SK-N-SH treated with all-trans-retinoic acid at 6 μM for 48 hours (cell line): ENCODE data around the gene F7.

ENCODE experiments used
- ATAC-seq: fragments of 200-7000 bp; cut with Tn5 transposase; 3 replicates; pipeline ENCODE4 v1.9.1; 2020; ENCODE audit warnings: mild to moderate bottlenecking, moderate library complexity
- ARNTL ChIP-seq: fragments of 450-650 bp; formaldehyde crosslinking; IDR thresholded peaks from 2 replicates; pipeline ENCODE4 v1.5.0; 2020; ENCODE audit warnings: low read depth, mild to moderate bottlenecking, moderate library complexity, borderline replicate concordance
- BACH2 ChIP-seq: fragments of 250-450 bp; sonication (Bioruptor Pico); IDR thresholded peaks from 2 replicates; pipeline ENCODE4 v1.9.0; 2021; ENCODE audit warnings: mild to moderate bottlenecking, borderline replicate concordance
- GLIS3 ChIP-seq: fragments of 250-450 bp; sonication (Bioruptor Pico); IDR thresholded peaks from 2 replicates; pipeline ENCODE4 v1.5.0; 2020; ENCODE audit warnings: mild to moderate bottlenecking, moderate library complexity
- ISL1 ChIP-seq: fragments of 250-450 bp; sonication (Bioruptor Pico); IDR thresholded peaks from 2 replicates; pipeline ENCODE4 v2.1.2; 2022; ENCODE audit warnings: mild to moderate bottlenecking, moderate library complexity
- OSR1 ChIP-seq: fragments of 250-450 bp; sonication (Bioruptor Pico); IDR thresholded peaks from 2 replicates; pipeline ENCODE4 v1.8.0; 2022; ENCODE audit warnings: moderate library complexity, mild to moderate bottlenecking, inconsistent platforms
- PPARA ChIP-seq: fragments of 250-450 bp; sonication (Bioruptor Pico); IDR thresholded peaks from 2 replicates; pipeline ENCODE4 v1.5.0; 2020; ENCODE audit warnings: mild to moderate bottlenecking, borderline replicate concordance
- RARB ChIP-seq: fragments of 250-450 bp; sonication (Bioruptor Pico); IDR thresholded peaks from 2 replicates; pipeline ENCODE4 v1.8.0; 2021; ENCODE audit warnings: mild to moderate bottlenecking, moderate library complexity
- TCF4 ChIP-seq: fragments of 250-450 bp; sonication (Bioruptor Pico); IDR thresholded peaks from 2 replicates; pipeline ENCODE4 v1.8.0; 2021; ENCODE audit warnings: mild to moderate bottlenecking, moderate library complexity, borderline replicate concordance
- TOX ChIP-seq: fragments of 250-450 bp; sonication (Bioruptor Pico); IDR thresholded peaks from 2 replicates; pipeline ENCODE4 v1.8.0; 2021; ENCODE audit warnings: mild to moderate bottlenecking, moderate library complexity, borderline replicate concordance
- ZC3H10 ChIP-seq: fragments of 250-450 bp; sonication (Bioruptor Pico); IDR thresholded peaks from 2 replicates; pipeline ENCODE4 v1.5.1; 2021; ENCODE audit warnings: mild to moderate bottlenecking, moderate library complexity
- ZFP3 ChIP-seq: fragments of 250-450 bp; sonication (Bioruptor Pico); IDR thresholded peaks from 2 replicates; pipeline ENCODE4 v1.5.0; 2020; ENCODE audit warnings: mild to moderate bottlenecking, moderate library complexity
- ZFP30 ChIP-seq: fragments of 450-650 bp; formaldehyde crosslinking; IDR thresholded peaks from 2 replicates; pipeline ENCODE4 v1.5.0; 2022; ENCODE audit warnings: mild to moderate bottlenecking, moderate library complexity
- ZNF565 ChIP-seq: fragments of 450-650 bp; formaldehyde crosslinking; conservative IDR thresholded peaks from 2 replicates; pipeline ENCODE4 v1.5.0; 2020; ENCODE audit warnings: low read depth, mild to moderate bottlenecking, moderate library complexity
- ZNF8 ChIP-seq: fragments of 450-650 bp; formaldehyde crosslinking; IDR thresholded peaks from 2 replicates; pipeline ENCODE4 v1.5.0; 2020; ENCODE audit warnings: mild to moderate bottlenecking, moderate library complexity
- TF ChIP-seq, protein P1 (sequence below): fragments of 250-450 bp; sonication (Bioruptor Pico); IDR thresholded peaks from 2 replicates; pipeline ENCODE4 v1.8.0; 2021; ENCODE audit warnings: low read depth, mild to moderate bottlenecking, moderate library complexity, borderline replicate concordance
- TF ChIP-seq, protein P2 (sequence below): fragments of 250-450 bp; sonication (Bioruptor Pico); IDR thresholded peaks from 2 replicates; pipeline ENCODE4 v1.8.0; 2020; ENCODE audit warnings: mild to moderate bottlenecking, moderate library complexity, borderline replicate concordance
- TF ChIP-seq, protein P3 (sequence below): fragments of 250-450 bp; sonication (Bioruptor Pico); IDR thresholded peaks from 2 replicates; pipeline ENCODE4 v1.5.1; 2020; ENCODE audit warnings: low read depth, mild to moderate bottlenecking, moderate library complexity
- TF ChIP-seq, protein P4 (sequence below): fragments of 250-450 bp; sonication (Bioruptor Pico); IDR thresholded peaks from 2 replicates; pipeline ENCODE4 v1.5.0; 2020; ENCODE audit warnings: mild to moderate bottlenecking, moderate library complexity

Gene F7

DNA sequence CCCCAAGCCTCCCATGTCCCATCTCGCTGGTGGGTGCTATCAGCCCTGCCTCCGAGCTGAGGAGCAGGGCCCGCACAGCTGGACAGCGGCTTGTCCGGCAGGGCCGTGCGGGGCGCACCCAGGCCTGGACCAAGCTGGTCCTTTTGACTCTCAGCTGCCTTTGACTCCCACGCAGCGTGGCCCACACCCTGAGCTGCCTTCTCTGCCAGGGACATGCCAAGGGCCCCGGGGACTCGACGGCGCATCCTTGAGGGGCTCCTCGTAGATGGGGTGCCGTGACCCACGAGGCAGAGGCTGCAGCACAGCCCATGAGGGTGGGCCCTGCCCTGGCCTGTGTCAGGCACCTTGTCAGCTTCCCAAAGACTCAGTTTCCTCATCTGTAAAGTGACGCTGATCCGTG, 38.8 kb upstream of the F7 start:
- no peak for ATAC-seq
- TF ChIP-seq ZFP3 (no peak), TOX (CRISPR knock-in tag) (no peak), ARNTL (no peak), ZNF565 (no peak), ZC3H10 (CRISPR knock-in tag) (no peak), ZFP30 (CRISPR knock-in tag) (no peak), BACH2 (CRISPR knock-in tag) (no peak), OSR1 (no peak), RARB (CRISPR knock-in tag) (no peak), ISL1 (CRISPR knock-in tag) (no peak), GLIS3 (CRISPR knock-in tag) (no peak), ZNF8 (no peak)
- TF ChIP-seq, protein P1, sequence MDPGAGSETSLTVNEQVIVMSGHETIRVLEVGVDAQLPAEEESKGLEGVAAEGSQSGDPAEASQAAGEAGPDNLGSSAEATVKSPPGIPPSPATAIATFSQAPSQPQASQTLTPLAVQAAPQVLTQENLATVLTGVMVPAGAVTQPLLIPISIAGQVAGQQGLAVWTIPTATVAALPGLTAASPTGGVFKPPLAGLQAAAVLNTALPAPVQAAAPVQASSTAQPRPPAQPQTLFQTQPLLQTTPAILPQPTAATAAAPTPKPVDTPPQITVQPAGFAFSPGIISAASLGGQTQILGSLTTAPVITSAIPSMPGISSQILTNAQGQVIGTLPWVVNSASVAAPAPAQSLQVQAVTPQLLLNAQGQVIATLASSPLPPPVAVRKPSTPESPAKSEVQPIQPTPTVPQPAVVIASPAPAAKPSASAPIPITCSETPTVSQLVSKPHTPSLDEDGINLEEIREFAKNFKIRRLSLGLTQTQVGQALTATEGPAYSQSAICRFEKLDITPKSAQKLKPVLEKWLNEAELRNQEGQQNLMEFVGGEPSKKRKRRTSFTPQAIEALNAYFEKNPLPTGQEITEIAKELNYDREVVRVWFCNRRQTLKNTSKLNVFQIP = no peak
- TF ChIP-seq, protein P2, sequence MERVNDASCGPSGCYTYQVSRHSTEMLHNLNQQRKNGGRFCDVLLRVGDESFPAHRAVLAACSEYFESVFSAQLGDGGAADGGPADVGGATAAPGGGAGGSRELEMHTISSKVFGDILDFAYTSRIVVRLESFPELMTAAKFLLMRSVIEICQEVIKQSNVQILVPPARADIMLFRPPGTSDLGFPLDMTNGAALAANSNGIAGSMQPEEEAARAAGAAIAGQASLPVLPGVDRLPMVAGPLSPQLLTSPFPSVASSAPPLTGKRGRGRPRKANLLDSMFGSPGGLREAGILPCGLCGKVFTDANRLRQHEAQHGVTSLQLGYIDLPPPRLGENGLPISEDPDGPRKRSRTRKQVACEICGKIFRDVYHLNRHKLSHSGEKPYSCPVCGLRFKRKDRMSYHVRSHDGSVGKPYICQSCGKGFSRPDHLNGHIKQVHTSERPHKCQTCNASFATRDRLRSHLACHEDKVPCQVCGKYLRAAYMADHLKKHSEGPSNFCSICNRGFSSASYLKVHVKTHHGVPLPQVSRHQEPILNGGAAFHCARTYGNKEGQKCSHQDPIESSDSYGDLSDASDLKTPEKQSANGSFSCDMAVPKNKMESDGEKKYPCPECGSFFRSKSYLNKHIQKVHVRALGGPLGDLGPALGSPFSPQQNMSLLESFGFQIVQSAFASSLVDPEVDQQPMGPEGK = no peak
- TF ChIP-seq, protein P3, sequence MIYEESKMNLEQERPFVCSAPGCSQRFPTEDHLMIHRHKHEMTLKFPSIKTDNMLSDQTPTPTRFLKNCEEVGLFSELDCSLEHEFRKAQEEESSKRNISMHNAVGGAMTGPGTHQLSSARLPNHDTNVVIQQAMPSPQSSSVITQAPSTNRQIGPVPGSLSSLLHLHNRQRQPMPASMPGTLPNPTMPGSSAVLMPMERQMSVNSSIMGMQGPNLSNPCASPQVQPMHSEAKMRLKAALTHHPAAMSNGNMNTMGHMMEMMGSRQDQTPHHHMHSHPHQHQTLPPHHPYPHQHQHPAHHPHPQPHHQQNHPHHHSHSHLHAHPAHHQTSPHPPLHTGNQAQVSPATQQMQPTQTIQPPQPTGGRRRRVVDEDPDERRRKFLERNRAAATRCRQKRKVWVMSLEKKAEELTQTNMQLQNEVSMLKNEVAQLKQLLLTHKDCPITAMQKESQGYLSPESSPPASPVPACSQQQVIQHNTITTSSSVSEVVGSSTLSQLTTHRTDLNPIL (CRISPR knock-in tag) = no peak
- TF ChIP-seq, protein P4, sequence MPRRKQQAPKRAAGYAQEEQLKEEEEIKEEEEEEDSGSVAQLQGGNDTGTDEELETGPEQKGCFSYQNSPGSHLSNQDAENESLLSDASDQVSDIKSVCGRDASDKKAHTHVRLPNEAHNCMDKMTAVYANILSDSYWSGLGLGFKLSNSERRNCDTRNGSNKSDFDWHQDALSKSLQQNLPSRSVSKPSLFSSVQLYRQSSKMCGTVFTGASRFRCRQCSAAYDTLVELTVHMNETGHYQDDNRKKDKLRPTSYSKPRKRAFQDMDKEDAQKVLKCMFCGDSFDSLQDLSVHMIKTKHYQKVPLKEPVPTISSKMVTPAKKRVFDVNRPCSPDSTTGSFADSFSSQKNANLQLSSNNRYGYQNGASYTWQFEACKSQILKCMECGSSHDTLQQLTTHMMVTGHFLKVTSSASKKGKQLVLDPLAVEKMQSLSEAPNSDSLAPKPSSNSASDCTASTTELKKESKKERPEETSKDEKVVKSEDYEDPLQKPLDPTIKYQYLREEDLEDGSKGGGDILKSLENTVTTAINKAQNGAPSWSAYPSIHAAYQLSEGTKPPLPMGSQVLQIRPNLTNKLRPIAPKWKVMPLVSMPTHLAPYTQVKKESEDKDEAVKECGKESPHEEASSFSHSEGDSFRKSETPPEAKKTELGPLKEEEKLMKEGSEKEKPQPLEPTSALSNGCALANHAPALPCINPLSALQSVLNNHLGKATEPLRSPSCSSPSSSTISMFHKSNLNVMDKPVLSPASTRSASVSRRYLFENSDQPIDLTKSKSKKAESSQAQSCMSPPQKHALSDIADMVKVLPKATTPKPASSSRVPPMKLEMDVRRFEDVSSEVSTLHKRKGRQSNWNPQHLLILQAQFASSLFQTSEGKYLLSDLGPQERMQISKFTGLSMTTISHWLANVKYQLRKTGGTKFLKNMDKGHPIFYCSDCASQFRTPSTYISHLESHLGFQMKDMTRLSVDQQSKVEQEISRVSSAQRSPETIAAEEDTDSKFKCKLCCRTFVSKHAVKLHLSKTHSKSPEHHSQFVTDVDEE (CRISPR knock-in tag) = no peak

DNA sequence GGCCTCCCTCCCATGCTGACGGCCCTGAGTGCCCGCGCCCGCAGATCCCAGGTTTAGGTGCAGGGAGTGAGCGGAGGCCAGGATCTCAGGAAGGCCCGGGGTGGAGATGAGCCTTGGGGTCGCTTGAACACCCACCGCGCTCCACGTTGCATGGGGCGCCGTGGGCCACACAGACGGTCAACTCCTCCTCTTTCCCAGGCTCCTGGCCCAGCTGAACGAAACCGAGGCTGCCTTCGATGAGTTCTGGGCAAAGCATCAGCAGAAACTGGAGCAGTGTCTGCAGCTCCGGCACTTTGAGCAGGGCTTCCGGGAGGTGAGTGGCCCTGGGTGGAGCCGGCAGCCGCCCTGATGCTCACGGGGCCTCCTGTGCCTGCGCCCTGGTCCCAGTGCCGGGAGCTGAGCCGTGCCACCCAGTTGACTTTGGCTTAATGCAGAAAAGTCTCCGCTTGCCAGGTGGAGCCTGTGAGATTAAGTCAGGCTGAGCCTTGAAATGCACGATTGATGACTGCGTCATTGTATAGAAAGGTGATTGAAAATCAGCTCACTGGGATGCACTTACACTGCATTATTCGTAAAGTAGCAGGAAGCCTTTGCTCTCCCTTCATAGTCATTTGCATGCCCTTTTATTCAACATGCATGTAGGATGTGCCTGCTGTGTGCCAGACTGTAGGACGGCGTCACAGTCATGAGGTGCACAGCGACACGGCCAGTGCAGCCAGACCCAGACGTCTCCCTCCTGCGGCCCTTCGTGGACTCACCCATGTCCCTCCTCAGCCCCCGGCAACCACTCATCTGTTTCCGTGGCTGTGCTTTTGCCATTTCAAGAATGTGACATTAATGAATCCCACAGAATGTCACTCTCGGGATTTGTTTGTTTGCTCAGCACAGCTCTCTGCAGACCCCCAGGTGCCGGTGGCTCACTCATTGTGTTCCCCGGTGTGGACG, 35.5 kb upstream of the F7 start:
- TF ChIP-seq, protein P1 = no peak
- TF ChIP-seq, protein P3 (CRISPR knock-in tag) = no peak
- no peak for TF ChIP-seq BACH2 (CRISPR knock-in tag)
- no peak for ATAC-seq

DNA sequence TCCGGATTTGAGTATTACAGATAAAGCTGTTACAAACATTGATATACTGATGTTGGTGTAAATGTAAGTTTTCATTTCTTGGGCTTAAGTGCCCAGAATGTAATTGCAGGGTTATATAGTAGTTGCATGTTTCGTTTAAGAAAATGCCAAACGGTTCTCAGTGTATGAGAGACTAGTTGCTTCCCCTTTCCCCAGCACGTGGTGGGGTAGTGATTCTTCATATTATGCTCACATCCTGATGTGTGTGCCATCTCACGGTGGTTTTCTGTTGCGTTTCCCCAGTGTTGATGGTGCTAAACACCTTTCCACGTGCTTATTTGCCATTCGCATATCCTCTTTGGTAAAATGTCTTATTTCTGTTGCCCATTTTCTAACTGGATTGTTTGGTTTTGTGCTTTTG, 34.7 kb upstream of the F7 start:
- no peak for ATAC-seq
- no peak for TF ChIP-seq PPARA (CRISPR knock-in tag)
- TF ChIP-seq TCF4 (CRISPR knock-in tag) = no peak
- no peak for TF ChIP-seq ARNTL
- no peak for TF ChIP-seq ZC3H10 (CRISPR knock-in tag)
- TF ChIP-seq ISL1 (CRISPR knock-in tag) = no peak
- TF ChIP-seq, all 23 proteins: peak for 0
